GM23338 (cell line): ENCODE data around the gene RAD54L2. TPM values are rescaled to one million over a fixed set of nuclear protein-coding genes. Genes with fewer than 3 reads are reported as not detected.

ENCODE experiments used
- ATAC-seq: fragments of 200-7000 bp; cut with Tn5 transposase; 3 replicates; pipeline ENCODE4 v1.9.1; 2020
- DNase-seq: peaks from one replicate; pipeline ENCODE4 v3.0.0-alpha.2; 2015; ENCODE audit warnings: low spot score
- H2AFZ ChIP-seq: fragments of 200-600 bp; sonication (generic); 2 replicates; pipeline ENCODE4 v1.8.0; 2016; ENCODE audit warnings: antibody characterized with exemption, mild to moderate bottlenecking, moderate library complexity
- H3F3A ChIP-seq: fragments of 200-600 bp; sonication (generic); replicated peaks from 2 replicates; pipeline ENCODE4 v1.8.0; 2017; ENCODE audit warnings: antibody characterized with exemption, mixed run types, low read depth
- H3K27ac ChIP-seq: fragments of 200-600 bp; sonication (generic); 2 replicates; pipeline ENCODE4 v1.6.1; 2016; ENCODE audit warnings: low read depth
- H3K27me3 ChIP-seq: fragments of 200-600 bp; sonication (generic); 2 replicates; pipeline ENCODE4 v1.8.0; 2016; ENCODE audit warnings: mild to moderate bottlenecking, mixed run types, moderate library complexity; ENCODE audit not compliant: insufficient read depth
- H3K36me3 ChIP-seq: fragments of 200-600 bp; sonication (generic); 2 replicates; pipeline ENCODE4 v1.8.0; 2016; ENCODE audit warnings: mild to moderate bottlenecking; ENCODE audit not compliant: insufficient read depth
- H3K4me1 ChIP-seq: fragments of 200-600 bp; sonication (generic); 2 replicates; pipeline ENCODE4 v1.8.0; 2016; ENCODE audit warnings: mild to moderate bottlenecking, moderate library complexity; ENCODE audit not compliant: insufficient read depth
- H3K4me2 ChIP-seq: fragments of 200-600 bp; sonication (generic); 2 replicates; pipeline ENCODE4 v1.7.1; 2017; ENCODE audit warnings: mixed run types
- H3K4me3 ChIP-seq: fragments of 200-600 bp; sonication (generic); 2 replicates; pipeline ENCODE4 v1.6.1; 2016; ENCODE audit warnings: mixed run types
- H3K79me2 ChIP-seq: fragments of 200-600 bp; sonication (generic); replicated peaks from 2 replicates; pipeline ENCODE4 v1.8.0; 2017; ENCODE audit warnings: mild to moderate bottlenecking; ENCODE audit not compliant: insufficient read depth
- H3K9me2 ChIP-seq: fragments of 200-600 bp; sonication (generic); 2 replicates; pipeline ENCODE4 v1.8.0; 2017; ENCODE audit not compliant: insufficient read depth
- H4K20me1 ChIP-seq: fragments of 200-600 bp; sonication (generic); replicated peaks from 2 replicates; pipeline ENCODE4 v1.8.0; 2017; ENCODE audit warnings: mild to moderate bottlenecking; ENCODE audit not compliant: insufficient read depth
- H3K27ac Mint-ChIP-seq: 2 replicates; pipeline ENCODE4 v1.8.0; 2020; ENCODE audit warnings: inconsistent platforms, mild to moderate bottlenecking, moderate library complexity, mixed read lengths
- H3K27me3 Mint-ChIP-seq: 3 replicates; pipeline ENCODE4 v1.8.0; 2022; ENCODE audit warnings: low read depth, mild to moderate bottlenecking, moderate library complexity, mixed read lengths, inconsistent platforms; ENCODE audit not compliant: insufficient read depth, poor library complexity
- H3K36me3 Mint-ChIP-seq: 3 replicates; pipeline ENCODE4 v1.8.0; 2021; ENCODE audit warnings: low read depth, mild to moderate bottlenecking, inconsistent platforms, moderate library complexity, mixed read lengths
- H3K4me1 Mint-ChIP-seq: 3 replicates; pipeline ENCODE4 v1.8.0; 2020; ENCODE audit warnings: mild to moderate bottlenecking, inconsistent platforms, mixed read lengths
- H3K4me3 Mint-ChIP-seq: 3 replicates; pipeline ENCODE4 v1.8.0; 2021; ENCODE audit warnings: moderate library complexity, mild to moderate bottlenecking, inconsistent platforms, mixed read lengths
- H3K9me3 Mint-ChIP-seq: 3 replicates; pipeline ENCODE4 v1.8.0; 2020; ENCODE audit warnings: moderate library complexity, mild to moderate bottlenecking, inconsistent platforms, mixed read lengths
- CREB1 ChIP-seq: fragments of 250-450 bp; sonication (Bioruptor Pico); IDR thresholded peaks from 2 replicates; pipeline ENCODE4 v1.5.0; 2020; ENCODE audit warnings: low read depth, mild to moderate bottlenecking, moderate library complexity
- CTCF ChIP-seq, 2 experiments: fragments of 200-600 bp in 1 of 2; sonication (generic) in 1 of 2; conservative IDR thresholded peaks; 2 replicates each; pipeline versions ENCODE4 v1.5.1 to v1.6.1; 2016 to 2017; ENCODE audit warnings: antibody characterized with exemption in 2 of 2, low read depth in 2 of 2, mild to moderate bottlenecking in 2 of 2, moderate library complexity in 1 of 2
- ETS1 ChIP-seq: IDR thresholded peaks from 2 replicates; pipeline ENCODE4 v1.6.1; 2016; ENCODE audit warnings: antibody characterized with exemption
- EZH2 ChIP-seq: fragments of 200-600 bp; sonication (generic); IDR thresholded peaks from one replicate; pipeline ENCODE4 v1.8.0; 2017; ENCODE audit warnings: antibody characterized with exemption, mild to moderate bottlenecking, low read depth; ENCODE audit not compliant: unreplicated experiment
- EZH2phosphoT487 ChIP-seq: fragments of 200-600 bp; sonication (generic); IDR thresholded peaks from one replicate; pipeline ENCODE4 v1.8.1; 2018; ENCODE audit warnings: antibody characterized with exemption; ENCODE audit not compliant: unreplicated experiment
- JUNB ChIP-seq: IDR thresholded peaks from one replicate; pipeline ENCODE4 v1.6.1; 2016; ENCODE audit warnings: antibody characterized with exemption; ENCODE audit not compliant: unreplicated experiment
- NANOG ChIP-seq: IDR thresholded peaks from 2 replicates; pipeline ENCODE4 v1.6.1; 2016; ENCODE audit warnings: antibody characterized with exemption, borderline replicate concordance
- POLR2AphosphoS5 ChIP-seq: IDR thresholded peaks from 2 replicates; pipeline ENCODE4 v1.6.1; 2016; ENCODE audit warnings: antibody characterized with exemption, low read depth
- STAT1 ChIP-seq: IDR thresholded peaks from one replicate; pipeline ENCODE4 v1.6.1; 2016; ENCODE audit warnings: antibody characterized with exemption; ENCODE audit not compliant: unreplicated experiment
- ZNF114 ChIP-seq: fragments of 250-450 bp; sonication (Bioruptor Pico); IDR thresholded peaks from 2 replicates; pipeline ENCODE4 v1.5.0; 2020; ENCODE audit warnings: mild to moderate bottlenecking, moderate library complexity
- ZNF331 ChIP-seq: fragments of 250-450 bp; sonication (Bioruptor Pico); IDR thresholded peaks from 2 replicates; pipeline ENCODE4 v1.5.0; 2020; ENCODE audit warnings: low read depth, mild to moderate bottlenecking, moderate library complexity
- ZNF462 ChIP-seq: fragments of 250-450 bp; sonication (Bioruptor Pico); IDR thresholded peaks from 2 replicates; pipeline ENCODE4 v1.5.0; 2020; ENCODE audit warnings: mild to moderate bottlenecking, moderate library complexity
- polyA plus RNA-seq: library from polyadenylated mRNA; unstranded; fragments of >200 nt; fragmentation: Nextera tagmentation; extraction: Ambion mirVana; gene quantifications from 2 replicates; pipeline ENCODE4 v1.2.1, GENCODE V29; 2016
- total RNA-seq: library from RNA; depleted of rRNA; stranded (reverse); fragments of >200 nt; shearing (Covaris generic); gene quantifications from 2 replicates; pipeline ENCODE4 v1.2.3, GENCODE V29; 2014
- TF ChIP-seq, protein P1 (sequence below): IDR thresholded peaks from one replicate; pipeline ENCODE4 v1.6.1; 2018; ENCODE audit warnings: antibody characterized with exemption; ENCODE audit not compliant: unreplicated experiment

Gene RAD54L2
- total and polyA plus RNA-seq, 2 experiments from 2014 or later: 9.4 to 29.2 TPM

GRCh38 chr3:51508255-51508654, 30.3 kb upstream of the RAD54L2 start:
- H3K4me2 ChIP-seq: no peak overlapping the region
- Mint-ChIP-seq H3K9me3 (no peaks in the 10 kb centered on the region), H3K27ac (no peak overlapping the region), H3K36me3 (no peaks in the 10 kb centered on the region), H3K4me1 (no peaks in the 10 kb centered on the region), H3K27me3 (peaks cover 4% of the 10 kb centered on the region), H3K4me3 (no peak overlapping the region)
- ATAC-seq (no peak), DNase-seq (no peak)
- no peaks in the 10 kb centered on the region for H3K9me2 ChIP-seq
- H3K4me3 ChIP-seq: no peak overlapping the region
- H2AFZ ChIP-seq: 0 out of 2 replicates have a peak overlapping the region, but pooled peaks have one; percentile 23
- no peaks in the 10 kb centered on the region for H3K4me1 ChIP-seq
- no peaks in the 10 kb centered on the region for H4K20me1 ChIP-seq
- no peaks in the 10 kb centered on the region for H3K27me3 ChIP-seq
- H3K79me2 ChIP-seq: no peaks in the 10 kb centered on the region
- no peak overlapping the region for H3K27ac ChIP-seq
- TF ChIP-seq JUNB (no peak), STAT1 (no peak), POLR2AphosphoS5 (no peak), CREB1 (CRISPR knock-in tag) (no peak), EZH2 (no peak), ZNF462 (CRISPR knock-in tag) (no peak), CTCF (conservative IDR thresholded peaks at IDR 0.05; ENCODE audit: low read depth in 2 of 2) (no peak), EZH2phosphoT487 (no peak), NANOG (no peak), ZNF331 (CRISPR knock-in tag) (no peak), ETS1 (no peak), ZNF114 (CRISPR knock-in tag) (no peak)
- TF ChIP-seq, protein P1, sequence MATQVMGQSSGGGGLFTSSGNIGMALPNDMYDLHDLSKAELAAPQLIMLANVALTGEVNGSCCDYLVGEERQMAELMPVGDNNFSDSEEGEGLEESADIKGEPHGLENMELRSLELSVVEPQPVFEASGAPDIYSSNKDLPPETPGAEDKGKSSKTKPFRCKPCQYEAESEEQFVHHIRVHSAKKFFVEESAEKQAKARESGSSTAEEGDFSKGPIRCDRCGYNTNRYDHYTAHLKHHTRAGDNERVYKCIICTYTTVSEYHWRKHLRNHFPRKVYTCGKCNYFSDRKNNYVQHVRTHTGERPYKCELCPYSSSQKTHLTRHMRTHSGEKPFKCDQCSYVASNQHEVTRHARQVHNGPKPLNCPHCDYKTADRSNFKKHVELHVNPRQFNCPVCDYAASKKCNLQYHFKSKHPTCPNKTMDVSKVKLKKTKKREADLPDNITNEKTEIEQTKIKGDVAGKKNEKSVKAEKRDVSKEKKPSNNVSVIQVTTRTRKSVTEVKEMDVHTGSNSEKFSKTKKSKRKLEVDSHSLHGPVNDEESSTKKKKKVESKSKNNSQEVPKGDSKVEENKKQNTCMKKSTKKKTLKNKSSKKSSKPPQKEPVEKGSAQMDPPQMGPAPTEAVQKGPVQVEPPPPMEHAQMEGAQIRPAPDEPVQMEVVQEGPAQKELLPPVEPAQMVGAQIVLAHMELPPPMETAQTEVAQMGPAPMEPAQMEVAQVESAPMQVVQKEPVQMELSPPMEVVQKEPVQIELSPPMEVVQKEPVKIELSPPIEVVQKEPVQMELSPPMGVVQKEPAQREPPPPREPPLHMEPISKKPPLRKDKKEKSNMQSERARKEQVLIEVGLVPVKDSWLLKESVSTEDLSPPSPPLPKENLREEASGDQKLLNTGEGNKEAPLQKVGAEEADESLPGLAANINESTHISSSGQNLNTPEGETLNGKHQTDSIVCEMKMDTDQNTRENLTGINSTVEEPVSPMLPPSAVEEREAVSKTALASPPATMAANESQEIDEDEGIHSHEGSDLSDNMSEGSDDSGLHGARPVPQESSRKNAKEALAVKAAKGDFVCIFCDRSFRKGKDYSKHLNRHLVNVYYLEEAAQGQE: no peak
- no peaks in the 10 kb centered on the region for H3K36me3 ChIP-seq
- no peaks in the 10 kb centered on the region for H3F3A ChIP-seq
